K562 (cell line): ENCODE measurements around the gene IL4I1. TPM values are rescaled to one million over a fixed set of nuclear protein-coding genes. Genes with fewer than 3 reads are reported as not detected.

Source experiments
- ATF7 ChIP-seq: fragments of 450-650 bp; IDR thresholded peaks from 2 replicates; pipeline ENCODE4 v1.7.1; 2014; ENCODE audit warnings: mild to moderate bottlenecking, moderate library complexity
- BHLHE40 ChIP-seq: IDR thresholded peaks from 2 replicates; pipeline ENCODE4 v1.6.1; 2011; ENCODE audit warnings: low read length, improper control_type of control experiment
- CAMTA2 ChIP-seq: fragments of 250-450 bp; sonication (Bioruptor Pico); conservative IDR thresholded peaks from 2 replicates; pipeline ENCODE4 v1.5.1; 2022
- FOXP4 ChIP-seq: sonication (generic); formaldehyde crosslinking; IDR thresholded peaks from 2 replicates; pipeline ENCODE4 v1.8.0; 2022; ENCODE audit warnings: mild to moderate bottlenecking, missing genetic modification reagents, borderline replicate concordance
- HMGN3 ChIP-seq: IDR thresholded peaks from 2 replicates; pipeline ENCODE4 v1.6.1; 2011; ENCODE audit warnings: borderline replicate concordance, low read depth, mild to moderate bottlenecking, mixed read lengths, low read length; ENCODE audit not compliant: insufficient read length; ENCODE audit errors: extremely low read depth
- MBD2 ChIP-seq: sonication (generic); IDR thresholded peaks from 2 replicates; pipeline ENCODE4 v1.6.1; 2016; ENCODE audit warnings: low read depth, borderline replicate concordance
- MTA1 ChIP-seq: fragments of 450-650 bp; IDR thresholded peaks from 2 replicates; pipeline ENCODE4 v1.6.1; 2017; ENCODE audit warnings: borderline replicate concordance
- MYBL2 ChIP-seq, 2 experiments: fragments of 450-650 bp in 1 of 2; sonication (generic) in 1 of 2; formaldehyde crosslinking in 1 of 2; IDR thresholded peaks; 2 replicates each; pipeline versions ENCODE4 v1.6.1 to v1.8.1; 2017 to 2022; ENCODE audit warnings: borderline replicate concordance in 1 of 2, inconsistent platforms in 1 of 2, low read depth in 1 of 2, mild to moderate bottlenecking in 1 of 2, missing genetic modification reagents in 1 of 2, moderate library complexity in 1 of 2
- NCOA1 ChIP-seq: fragments of 450-650 bp; IDR thresholded peaks from 2 replicates; pipeline ENCODE4 v1.6.1; 2016; ENCODE audit warnings: low read depth
- NR4A1 ChIP-seq, 2 experiments: fragments of 250-450 bp in 1 of 2; fragments of 450-650 bp in 1 of 2; sonication (Bioruptor Pico) in 1 of 2; IDR thresholded peaks; 2 replicates each; pipeline versions ENCODE4 v1.4.0 to v1.6.1; 2016 to 2020; ENCODE audit warnings: mild to moderate bottlenecking in 2 of 2, missing compliant biosample characterization in 1 of 2, missing genetic modification characterization in 1 of 2, moderate library complexity in 1 of 2
- PHTF2 ChIP-seq: fragments of 250-450 bp; sonication (Bioruptor Pico); IDR thresholded peaks from 2 replicates; pipeline ENCODE4 v1.5.0; 2021; ENCODE audit warnings: mild to moderate bottlenecking
- POLR2A ChIP-seq: fragments of 450-650 bp; conservative IDR thresholded peaks from 2 replicates; pipeline ENCODE4 v1.6.1; 2016
- TBL1XR1 ChIP-seq, 2 experiments: IDR thresholded peaks; 2 replicates each; pipeline ENCODE4 v1.6.1; 2012; ENCODE audit warnings: improper control_type of control experiment in 2 of 2, low read length in 2 of 2, mild to moderate bottlenecking in 1 of 2
- TCF7L2 ChIP-seq: fragments of 150-350 bp; IDR thresholded peaks from 2 replicates; pipeline ENCODE4 v1.6.1; 2016; ENCODE audit warnings: low read depth, mild to moderate bottlenecking, low read length, moderate library complexity
- TGIF2 ChIP-seq: sonication (generic); formaldehyde crosslinking; IDR thresholded peaks from 2 replicates; pipeline ENCODE4 v1.8.1; 2022; ENCODE audit warnings: mild to moderate bottlenecking, missing genetic modification reagents, moderate library complexity
- ZBTB49 ChIP-seq: sonication (generic); formaldehyde crosslinking; IDR thresholded peaks from 2 replicates; pipeline ENCODE4 v1.8.0; 2022; ENCODE audit warnings: missing genetic modification reagents, mild to moderate bottlenecking, borderline replicate concordance
- ZBTB9 ChIP-seq: fragments of 450-650 bp; formaldehyde crosslinking; IDR thresholded peaks from 2 replicates; pipeline ENCODE4 v1.4.0; 2020; ENCODE audit warnings: mild to moderate bottlenecking, moderate library complexity
- ZFP30 ChIP-seq: fragments of 250-450 bp; sonication (Bioruptor Pico); IDR thresholded peaks from 2 replicates; pipeline ENCODE4 v1.8.0; 2022; ENCODE audit warnings: moderate library complexity, mild to moderate bottlenecking, inconsistent platforms, borderline replicate concordance
- ZNF133 ChIP-seq: fragments of 250-450 bp; sonication (Bioruptor Pico); IDR thresholded peaks from 2 replicates; pipeline ENCODE4 v1.4.0; 2020; ENCODE audit warnings: mild to moderate bottlenecking
- ZNF140 ChIP-seq: fragments of 250-450 bp; sonication (Bioruptor Pico); IDR thresholded peaks from 2 replicates; pipeline ENCODE4 v1.8.0; 2021; ENCODE audit warnings: moderate library complexity, mild to moderate bottlenecking, inconsistent platforms
- ZNF644 ChIP-seq: fragments of 200-800 bp; sonication (Bioruptor generic); IDR thresholded peaks from 2 replicates; pipeline ENCODE4 v1.6.1; 2016; ENCODE audit warnings: low read depth, missing genetic modification characterization, missing compliant biosample characterization
- polyA plus RNA-seq, 8 experiments: library from polyadenylated mRNA; depleted of rRNA in 4 of 8; stranded (reverse) in 5 of 8; unstranded in 3 of 8; fragments of >200 nt; fragmentation: Nextera tagmentation in 2 of 8; fragmentation: Illumina TruSeq in 1 of 8; extraction: Ambion mirVana in 2 of 8; extraction: Trizol in 1 of 8; gene quantifications; 2 replicates each; pipeline versions ENCODE4 v1.2.1 to v1.2.3, GENCODE V29; 2011 to 2014; ENCODE audit warnings: inconsistent platforms in 1 of 8, missing spikeins in 1 of 8
- total RNA-seq, 7 experiments: library from RNA; depleted of rRNA in 6 of 7; stranded (reverse); fragments of >200 nt in 6 of 7; fragmentation: Illumina TruSeq in 2 of 7; extraction: Trizol in 2 of 7; gene quantifications; 2 replicates each; pipeline versions ENCODE4 v1.2.1 to v1.2.3, GENCODE V29; 2011 to 2021; ENCODE audit warnings: low replicate concordance in 1 of 7

IL4I1 gene
- total and polyA plus RNA-seq, 9 of the 15 experiments (the other 6 are each of a cell fraction or from before 2014, with no cell fraction given) = 0.06 to 0.95 (median 0.43) TPM; not detected in 2

- TF ChIP-seq FOXP4 (CRISPR knock-in tag) (no peak), ATF7 (peak; percentile 58; the same call in 1 of the 2 replicates), MBD2 (0 out of 2 replicates have a peak, but pooled peaks have one; percentile 66), NR4A1 (CRISPR knock-in tag; IDR thresholded peaks at IDR 0.05) (no peak), NR4A1 (tag; IDR thresholded peaks at IDR 0.05) (peak; percentile 40; the same call in 1 of the 2 replicates), NCOA1 (no peak), TBL1XR1 (IDR thresholded peaks at IDR 0.05; ENCODE audit: low read length in 2 of 2) (0 out of 4 replicates have a peak, but pooled peaks of 1 of the 2 experiments have one; percentile 2), PHTF2 (CRISPR knock-in tag) (no peak), BHLHE40 (no peak), ZBTB9 (CRISPR knock-in tag) (peak; percentile 25; the same call in 1 of the 2 replicates), TGIF2 (no peak), MTA1 (no peak; the same call in 1 of the 2 replicates), POLR2A (peak; percentile 97), ZFP30 (CRISPR knock-in tag) (no peak), MYBL2 (IDR thresholded peaks at IDR 0.05; ENCODE audit: low read depth) (peak; percentile 83), MYBL2 (CRISPR knock-in tag; IDR thresholded peaks at IDR 0.05; ENCODE audit: borderline replicate concordance) (no peak), ZNF133 (CRISPR knock-in tag) (no peak), CAMTA2 (CRISPR knock-in tag) (peak; percentile 72; the same call in 1 of the 2 replicates), ZNF140 (no peak), HMGN3 (peak; percentile 51), ZNF644 (tag) (no peak; the same call in 1 of the 2 replicates), ZBTB49 (CRISPR knock-in tag) (peak; percentile 62), TCF7L2 (no peak)
Measured at GRCh38 chr19:49929121-49929610, 32.5 kb upstream of the IL4I1 start, which contains the start of the genes ATF5 and NUP62 (continued).
